PFSK-1 (cell line): ENCODE measurements around the gene SRD5A1.

Experiments used
- FOXP2 ChIP-seq: optimal IDR thresholded peaks from 2 replicates; pipeline ENCODE3; 2011; ENCODE audit warnings: borderline replicate concordance, control low read depth, inconsistent platforms; ENCODE audit not compliant: insufficient read depth; ENCODE audit errors: extremely low read length, extremely low read depth
- POLR2AphosphoS5 ChIP-seq: IDR thresholded peaks from 2 replicates; pipeline ENCODE4 v1.6.1; 2012; ENCODE audit warnings: low read depth, mild to moderate bottlenecking, control low read depth, low read length, moderate library complexity
- REST ChIP-seq, 2 experiments: IDR thresholded peaks; 2 replicates each; pipeline versions ENCODE4 v1.6.1 to v1.8.0; 2011 to 2012; ENCODE audit warnings: low read depth in 2 of 2, low read length in 2 of 2, control low read depth in 1 of 2, inconsistent platforms in 1 of 2, mild to moderate bottlenecking in 1 of 2, moderate library complexity in 1 of 2; ENCODE audit not compliant: insufficient read depth in 1 of 2
- SIN3A ChIP-seq: IDR thresholded peaks from 2 replicates; pipeline ENCODE4 v1.6.1; 2012; ENCODE audit warnings: mild to moderate bottlenecking, low read length, moderate library complexity, borderline replicate concordance; ENCODE audit not compliant: insufficient read depth
- TAF1 ChIP-seq: IDR thresholded peaks from 2 replicates; pipeline ENCODE4 v1.6.1; 2012; ENCODE audit warnings: low read length, control low read depth, borderline replicate concordance; ENCODE audit not compliant: insufficient read depth

GRCh38 chr5:6704361-6704851 is 71.2 kb downstream of the SRD5A1 start:
- no peak for TF ChIP-seq POLR2AphosphoS5
- no peak for TF ChIP-seq REST (IDR thresholded peaks at IDR 0.05; ENCODE audit: insufficient read depth in 1 of 2, low read depth in 2 of 2, low read length in 2 of 2)
- TF ChIP-seq TAF1, result no peak
- no peak for TF ChIP-seq SIN3A
- TF ChIP-seq FOXP2, result no peak
